HFF-Myc (cell line): Measurements from ENCODE around the gene CD28.

ENCODE experiments used
- DNase-seq: peaks from one replicate; pipeline ENCODE4 v3.0.0-alpha.2; 2011; ENCODE audit warnings: low read depth; ENCODE audit errors: extremely low read depth
- H3K4me3 ChIP-seq: replicated peaks from 2 replicates; pipeline ENCODE4 v1.5.1; 2011; ENCODE audit warnings: low read depth, mild to moderate bottlenecking, control low read depth, low read length
- TF ChIP-seq, protein P1 (sequence below): IDR thresholded peaks from 2 replicates; pipeline ENCODE4 v1.5.1; 2012; ENCODE audit warnings: mild to moderate bottlenecking, low read depth, low read length, control low read depth; ENCODE audit errors: missing control alignments

CD28 gene

DNA sequence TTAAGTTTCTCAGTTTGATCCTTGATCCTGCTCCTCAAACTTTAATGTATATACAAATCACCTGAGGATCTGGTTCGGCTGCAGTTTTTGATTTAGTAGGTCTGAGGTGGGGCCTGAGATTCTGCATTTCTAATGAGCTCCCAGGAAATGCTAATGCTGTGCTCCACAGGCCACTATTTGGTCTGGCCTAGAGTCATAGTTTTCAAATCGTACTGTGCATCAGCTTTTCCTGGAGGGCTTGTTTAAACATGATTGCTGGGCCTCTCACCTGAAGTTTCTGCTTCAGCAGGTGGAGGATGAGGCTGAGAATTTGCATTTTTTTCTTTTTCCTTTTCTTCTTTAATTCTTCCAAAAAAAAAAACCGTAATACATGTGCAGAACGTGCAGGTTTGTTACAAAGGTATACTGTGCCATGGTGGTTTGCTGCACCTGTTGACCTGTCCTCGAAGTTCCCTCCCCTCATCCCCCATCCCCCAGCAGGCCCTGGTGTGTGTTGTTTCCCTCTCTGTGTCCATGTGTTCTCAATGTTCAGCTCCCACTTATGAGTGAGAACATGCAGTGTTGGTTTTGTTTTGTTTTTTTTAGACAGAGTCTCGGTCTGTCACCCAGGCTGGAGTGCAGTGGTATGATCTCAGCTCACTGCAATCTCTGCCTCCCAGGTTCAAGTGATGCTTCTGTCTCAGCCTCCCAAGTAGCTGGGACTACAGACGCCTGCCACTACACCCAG lies 42.2 kb upstream of the CD28 start:
- no peak for DNase-seq
- no peak overlapping the region for H3K4me3 ChIP-seq
- TF ChIP-seq, protein P1, sequence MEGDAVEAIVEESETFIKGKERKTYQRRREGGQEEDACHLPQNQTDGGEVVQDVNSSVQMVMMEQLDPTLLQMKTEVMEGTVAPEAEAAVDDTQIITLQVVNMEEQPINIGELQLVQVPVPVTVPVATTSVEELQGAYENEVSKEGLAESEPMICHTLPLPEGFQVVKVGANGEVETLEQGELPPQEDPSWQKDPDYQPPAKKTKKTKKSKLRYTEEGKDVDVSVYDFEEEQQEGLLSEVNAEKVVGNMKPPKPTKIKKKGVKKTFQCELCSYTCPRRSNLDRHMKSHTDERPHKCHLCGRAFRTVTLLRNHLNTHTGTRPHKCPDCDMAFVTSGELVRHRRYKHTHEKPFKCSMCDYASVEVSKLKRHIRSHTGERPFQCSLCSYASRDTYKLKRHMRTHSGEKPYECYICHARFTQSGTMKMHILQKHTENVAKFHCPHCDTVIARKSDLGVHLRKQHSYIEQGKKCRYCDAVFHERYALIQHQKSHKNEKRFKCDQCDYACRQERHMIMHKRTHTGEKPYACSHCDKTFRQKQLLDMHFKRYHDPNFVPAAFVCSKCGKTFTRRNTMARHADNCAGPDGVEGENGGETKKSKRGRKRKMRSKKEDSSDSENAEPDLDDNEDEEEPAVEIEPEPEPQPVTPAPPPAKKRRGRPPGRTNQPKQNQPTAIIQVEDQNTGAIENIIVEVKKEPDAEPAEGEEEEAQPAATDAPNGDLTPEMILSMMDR = no peak

DNA sequence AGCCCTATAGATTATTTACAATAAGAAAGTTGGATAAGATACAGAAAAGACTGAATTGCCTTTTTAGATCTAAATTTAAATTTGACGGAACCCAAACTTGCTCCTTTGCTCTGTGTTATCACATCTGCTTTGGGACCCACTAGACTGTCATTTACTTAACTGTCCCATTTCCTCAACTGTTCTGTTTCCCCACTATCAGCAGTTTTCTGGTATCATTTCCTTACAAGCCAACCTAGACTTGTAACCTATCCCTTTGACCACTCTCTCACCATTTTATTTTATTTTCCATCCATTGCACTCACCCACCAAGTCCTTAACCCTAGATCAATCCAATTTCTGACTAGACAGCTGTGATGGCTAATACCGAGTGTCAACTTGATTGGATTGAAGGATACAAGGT lies 38.6 kb upstream of the CD28 start:
- DNase-seq = no peak
- TF ChIP-seq, protein P1 = no peak
- no peak overlapping the region for H3K4me3 ChIP-seq

DNA sequence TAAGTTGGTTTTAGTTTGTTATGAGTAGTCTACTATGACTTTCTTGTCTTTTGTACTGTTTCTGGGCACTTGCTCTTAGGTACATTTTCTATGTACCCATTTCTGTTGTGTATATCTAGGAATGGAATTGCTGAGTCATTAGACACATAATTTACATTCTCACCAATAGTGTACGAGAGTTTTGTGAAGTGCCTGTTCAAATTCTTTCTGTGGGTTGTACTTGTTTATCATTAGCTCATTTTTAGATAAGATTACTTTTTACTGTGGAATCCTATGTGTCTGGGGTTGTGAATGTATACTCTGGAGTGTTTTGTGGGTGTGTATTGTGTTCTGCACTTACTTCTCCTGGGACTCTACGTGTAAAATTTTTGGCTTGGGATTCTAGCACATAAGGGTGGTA lies 36.6 kb upstream of the CD28 start:
- TF ChIP-seq, protein P1 = no peak
- no peak for DNase-seq

DNA sequence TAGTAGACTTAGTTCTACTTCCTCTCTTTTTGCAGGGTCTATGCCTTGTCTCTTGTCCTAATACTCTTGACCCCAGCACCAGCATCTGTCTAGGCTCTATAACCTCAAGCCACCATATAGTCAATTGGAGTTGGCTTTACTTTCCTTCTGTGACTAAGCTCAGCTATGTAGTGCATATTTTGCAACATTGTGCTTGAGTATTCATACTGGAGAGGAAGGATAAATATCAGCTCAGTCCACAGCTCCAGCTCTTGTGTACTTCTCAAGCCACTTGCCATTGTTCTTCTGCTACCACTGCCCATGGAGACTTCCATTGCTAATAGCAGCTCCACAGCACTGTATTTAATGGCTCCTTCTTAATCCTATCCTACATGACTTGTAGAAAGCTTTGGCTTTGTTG lies 35.5 kb upstream of the CD28 start:
- TF ChIP-seq, protein P1 = no peak
- no peak for DNase-seq
- no peak overlapping the region for H3K4me3 ChIP-seq

More for the DNA sequence above, 36.6 kb upstream of the CD28 start:
- no peak overlapping the region for H3K4me3 ChIP-seq

DNA sequence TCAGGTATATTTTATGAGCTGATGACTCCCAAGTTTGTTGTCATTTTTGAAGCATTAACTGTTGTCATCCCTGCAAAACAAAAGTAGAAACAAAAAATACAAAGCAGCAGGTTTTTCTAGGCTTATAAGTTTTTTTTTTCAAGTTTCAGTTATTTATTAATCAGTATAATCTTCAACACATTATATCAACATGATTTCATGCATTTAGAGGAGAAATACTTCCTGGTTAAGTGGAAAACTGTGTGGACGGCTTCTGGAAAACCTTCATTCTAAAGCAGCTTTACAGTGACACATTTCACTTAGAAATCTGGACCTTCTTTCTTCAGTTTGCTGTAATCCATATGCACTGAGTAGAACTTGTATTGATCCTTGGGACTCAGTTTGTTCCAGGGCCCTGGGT lies 34.6 kb upstream of the CD28 start:
- DNase-seq = no peak

DNA sequence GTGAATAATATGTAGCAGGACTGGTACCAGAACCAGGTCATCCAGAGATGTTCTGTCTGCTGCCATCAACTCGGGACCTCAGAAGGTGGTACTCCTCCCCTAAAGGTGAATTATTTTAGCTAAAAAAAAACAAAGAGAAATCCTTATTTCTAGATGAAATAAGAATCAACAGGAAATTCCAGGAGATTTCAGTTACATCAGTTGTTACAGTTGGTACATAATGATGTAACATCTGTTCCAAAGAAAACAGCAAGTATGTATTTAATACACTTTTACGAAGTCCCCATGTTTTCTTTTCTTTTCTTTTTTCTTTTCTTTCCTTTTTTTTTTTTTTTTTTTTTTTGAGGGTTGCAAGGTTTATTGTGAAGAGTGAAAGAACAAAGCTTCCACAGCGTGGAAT lies 33.6 kb upstream of the CD28 start:
- TF ChIP-seq, protein P1 = no peak
- no peak for DNase-seq
- H3K4me3 ChIP-seq = no peak overlapping the region

More for the DNA sequence above, 34.6 kb upstream of the CD28 start:
- TF ChIP-seq, protein P1 = no peak
- no peak overlapping the region for H3K4me3 ChIP-seq

DNA sequence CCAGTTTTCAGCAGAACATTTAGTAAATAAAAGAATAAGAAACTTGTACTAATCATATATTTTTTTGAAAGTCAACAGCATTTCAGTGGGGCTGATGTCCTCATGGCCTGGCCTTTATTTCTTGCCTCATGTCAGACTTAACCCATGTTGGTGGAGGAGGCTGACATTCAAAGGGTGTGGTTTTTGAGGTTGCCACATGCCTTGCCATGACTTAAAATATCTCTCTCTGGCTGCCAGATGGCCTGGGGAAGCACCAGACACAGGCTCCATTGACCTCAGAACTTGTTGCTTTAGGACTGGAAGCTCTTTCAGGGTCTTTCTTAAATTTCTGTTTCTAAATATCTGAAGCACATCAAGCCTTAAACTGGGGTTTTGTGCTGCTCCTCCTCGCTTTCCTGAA lies 32.5 kb upstream of the CD28 start:
- no peak overlapping the region for H3K4me3 ChIP-seq
- DNase-seq = no peak
- TF ChIP-seq, protein P1 = no peak
